ES-I3 (cell line): ENCODE results near the gene FRMD3.

ENCODE experiments used
- H3K36me3 ChIP-seq: 2 replicates; pipeline ENCODE4 v1.6.1; 2013; ENCODE audit warnings: mild to moderate bottlenecking, low read length, control low read depth, moderate library complexity; ENCODE audit not compliant: insufficient read depth
- H3K4me1 ChIP-seq: 2 replicates; pipeline ENCODE4 v1.6.1; 2013; ENCODE audit warnings: mild to moderate bottlenecking, control low read depth, low read length; ENCODE audit not compliant: insufficient read depth
- H3K9ac ChIP-seq: 2 replicates; pipeline ENCODE4 v1.6.1; 2013; ENCODE audit warnings: low read depth, mild to moderate bottlenecking, low read length, moderate library complexity
- H3K9me3 ChIP-seq: 2 replicates; pipeline ENCODE4 v1.6.1; 2013; ENCODE audit warnings: mild to moderate bottlenecking, low read length, moderate library complexity; ENCODE audit not compliant: control insufficient read depth, insufficient read depth

Gene FRMD3

GRCh38 chr9:83449166-83449565, 89.0 kb downstream of the FRMD3 start:
- Histone ChIP-seq H3K9me3 (no peaks in the 10 kb centered on the region), H3K9ac (no peak overlapping the region), H3K4me1 (no peaks in the 10 kb centered on the region), H3K36me3 (no peaks in the 10 kb centered on the region)

GRCh38 chr9:83448626-83449025, 89.6 kb downstream of the FRMD3 start:
- no peaks in the 10 kb centered on the region for H3K9me3 ChIP-seq

GRCh38 chr9:83447351-83447750, 90.8 kb downstream of the FRMD3 start:
- no peaks in the 10 kb centered on the region for H3K4me1 ChIP-seq
- H3K36me3 ChIP-seq, result no peaks in the 10 kb centered on the region
- H3K9ac ChIP-seq, result no peak overlapping the region
- no peaks in the 10 kb centered on the region for H3K9me3 ChIP-seq

More at GRCh38 chr9:83448626-83449025, 89.6 kb downstream of the FRMD3 start:
- Histone ChIP-seq H3K9ac (no peak overlapping the region), H3K4me1 (no peaks in the 10 kb centered on the region), H3K36me3 (no peaks in the 10 kb centered on the region)

- Histone ChIP-seq H3K9me3 (no peaks in the 10 kb centered on the region), H3K9ac (no peak overlapping the region), H3K4me1 (no peaks in the 10 kb centered on the region), H3K36me3 (no peaks in the 10 kb centered on the region)
Measured at GRCh38 chr9:83445703-83446265, 92.4 kb downstream of the FRMD3 start.

- Histone ChIP-seq H3K4me1 (no peaks in the 10 kb centered on the region), H3K9me3 (no peaks in the 10 kb centered on the region), H3K36me3 (no peaks in the 10 kb centered on the region), H3K9ac (no peak overlapping the region)
Measured at GRCh38 chr9:83444110-83444509, 94.1 kb downstream of the FRMD3 start.

GRCh38 chr9:83441390-83441789, 96.8 kb downstream of the FRMD3 start:
- no peaks in the 10 kb centered on the region for H3K4me1 ChIP-seq
- no peaks in the 10 kb centered on the region for H3K9me3 ChIP-seq
- no peak overlapping the region for H3K9ac ChIP-seq
- H3K36me3 ChIP-seq, result no peaks in the 10 kb centered on the region

- no peaks in the 10 kb centered on the region for H3K9me3 ChIP-seq
- H3K36me3 ChIP-seq, result no peaks in the 10 kb centered on the region
- no peaks in the 10 kb centered on the region for H3K4me1 ChIP-seq
- no peak overlapping the region for H3K9ac ChIP-seq
Measured at GRCh38 chr9:83440641-83441040, 97.6 kb downstream of the FRMD3 start.

GRCh38 chr9:83435301-83435700, 102.9 kb downstream of the FRMD3 start:
- Histone ChIP-seq H3K4me1 (peaks cover 8% of the 10 kb centered on the region), H3K9me3 (no peaks in the 10 kb centered on the region), H3K9ac (no peak overlapping the region), H3K36me3 (no peaks in the 10 kb centered on the region)

- H3K4me1 ChIP-seq, result peaks cover 8% of the 10 kb centered on the region
- H3K9ac ChIP-seq, result no peak overlapping the region
- H3K9me3 ChIP-seq, result no peaks in the 10 kb centered on the region
- no peaks in the 10 kb centered on the region for H3K36me3 ChIP-seq
Measured at GRCh38 chr9:83434254-83434653, 103.9 kb downstream of the FRMD3 start.

GRCh38 chr9:83433846-83434245, 104.4 kb downstream of the FRMD3 start:
- Histone ChIP-seq H3K4me1 (peaks cover 8% of the 10 kb centered on the region), H3K9me3 (no peaks in the 10 kb centered on the region), H3K36me3 (no peaks in the 10 kb centered on the region), H3K9ac (no peak overlapping the region)

- Histone ChIP-seq H3K9ac (no peak overlapping the region), H3K4me1 (peaks cover 8% of the 10 kb centered on the region), H3K9me3 (no peaks in the 10 kb centered on the region), H3K36me3 (no peaks in the 10 kb centered on the region)
Measured at GRCh38 chr9:83432877-83433550, 105.2 kb downstream of the FRMD3 start.

- H3K9me3 ChIP-seq, result no peaks in the 10 kb centered on the region
- no peak overlapping the region for H3K9ac ChIP-seq
- peaks cover 8% of the 10 kb centered on the region for H3K4me1 ChIP-seq
- no peaks in the 10 kb centered on the region for H3K36me3 ChIP-seq
Measured at GRCh38 chr9:83432104-83432627, 106.0 kb downstream of the FRMD3 start.

GRCh38 chr9:83431101-83432060, 106.8 kb downstream of the FRMD3 start:
- Histone ChIP-seq H3K4me1 (peaks cover 8% of the 10 kb centered on the region), H3K9ac (no peak overlapping the region)

GRCh38 chr9:83430681-83431080, 107.5 kb downstream of the FRMD3 start:
- Histone ChIP-seq H3K4me1 (peaks cover 8% of the 10 kb centered on the region), H3K36me3 (no peaks in the 10 kb centered on the region), H3K9me3 (no peaks in the 10 kb centered on the region), H3K9ac (no peak overlapping the region)

More at GRCh38 chr9:83431101-83432060, 106.8 kb downstream of the FRMD3 start:
- Histone ChIP-seq H3K36me3 (no peaks in the 10 kb centered on the region), H3K9me3 (no peaks in the 10 kb centered on the region)
